Bronchial epithelial cell (primary cell): ENCODE results near the gene ACY1. TPM values are rescaled to one million over a fixed set of nuclear protein-coding genes. Genes with fewer than 3 reads are reported as not detected.

Source experiments
- DNase-seq: peaks from one replicate; pipeline ENCODE4 v3.0.0-alpha.2; 2010; ENCODE audit warnings: low read depth
- FAIRE-seq: peaks from 2 replicates; lab custom pipeline; 2011; peaks lifted over from hg19 to GRCh38; lab: Jason Lieb, UNC
- H3K27me3 ChIP-seq: 2 replicates; pipeline ENCODE4 v1.5.1; 2011; ENCODE audit warnings: low read length; ENCODE audit not compliant: control insufficient read depth, insufficient read depth
- H3K36me3 ChIP-seq: 2 replicates; pipeline ENCODE4 v1.5.1; 2011; ENCODE audit warnings: low read length; ENCODE audit not compliant: control insufficient read depth, insufficient read depth
- H3K4me3 ChIP-seq: 2 replicates; pipeline ENCODE4 v1.5.1; 2011; ENCODE audit warnings: mild to moderate bottlenecking, low read depth, low read length, control low read depth
- CTCF ChIP-seq: IDR thresholded peaks from 2 replicates; pipeline ENCODE4 v1.5.1; 2011; ENCODE audit warnings: mild to moderate bottlenecking, moderate library complexity, low read length, control low read depth, inconsistent platforms; ENCODE audit not compliant: insufficient read depth, severe bottlenecking
- total RNA-seq: library from RNA; depleted of rRNA; stranded (reverse); fragments of >200 nt; gene quantifications from 2 replicates; pipeline ENCODE4 v1.2.1, GENCODE V29; 2014

Gene ACY1
- total RNA-seq, 1 donor from 2014 or later, result 69.2 TPM

- Histone ChIP-seq H3K27me3 (no peaks in the 10 kb centered on the region), H3K36me3 (no peaks in the 10 kb centered on the region), H3K4me3 (no peak overlapping the region)
- no peak for TF ChIP-seq CTCF
- FAIRE-seq (no peak), DNase-seq (no peak)
These were observed 50.9 kb downstream of the ACY1 start for GRCh38 chr3:52034212-52034611.

- TF ChIP-seq CTCF, result no peak
- DNase-seq, result no peak
- Histone ChIP-seq H3K36me3 (no peaks in the 10 kb centered on the region), H3K27me3 (no peaks in the 10 kb centered on the region), H3K4me3 (no peak overlapping the region)
- peak; percentile 18 for FAIRE-seq
These were observed 51.3 kb downstream of the ACY1 start for GRCh38 chr3:52034651-52035050.

- DNase-seq (no peak), FAIRE-seq (no peak)
- no peak for TF ChIP-seq CTCF
- Histone ChIP-seq H3K36me3 (no peaks in the 10 kb centered on the region), H3K27me3 (no peaks in the 10 kb centered on the region), H3K4me3 (no peak overlapping the region)
These were observed 52.9 kb downstream of the ACY1 start for GRCh38 chr3:52036222-52036694.

GRCh38 chr3:52036829-52037228, 53.5 kb downstream of the ACY1 start:
- no peak overlapping the region for H3K4me3 ChIP-seq
- TF ChIP-seq CTCF, result peak; percentile 15
- DNase-seq (no peak), FAIRE-seq (no peak)
- H3K27me3 ChIP-seq, result no peaks in the 10 kb centered on the region
- no peaks in the 10 kb centered on the region for H3K36me3 ChIP-seq

GRCh38 chr3:52037291-52037690, 54.0 kb downstream of the ACY1 start:
- DNase-seq (no peak), FAIRE-seq (no peak)
- TF ChIP-seq CTCF, result no peak
- Histone ChIP-seq H3K4me3 (no peak overlapping the region), H3K27me3 (no peaks in the 10 kb centered on the region), H3K36me3 (no peaks in the 10 kb centered on the region)

- H3K4me3 ChIP-seq, result no peak overlapping the region
- TF ChIP-seq CTCF, result no peak
- peak; percentile 82 for DNase-seq
- H3K27me3 ChIP-seq, result no peaks in the 10 kb centered on the region
- FAIRE-seq, result no peak
- no peaks in the 10 kb centered on the region for H3K36me3 ChIP-seq
These were observed 54.9 kb downstream of the ACY1 start for GRCh38 chr3:52038227-52038626.
